GM12878 (cell line): ENCODE measurements around the gene C9orf78. TPM values are rescaled to one million over a fixed set of nuclear protein-coding genes. Genes with fewer than 3 reads are reported as not detected.

Experiments used
- ATAC-seq: fragments of 200-7000 bp; cut with Tn5 transposase; 3 replicates; pipeline ENCODE4 v1.9.1; 2020; ENCODE audit warnings: mild to moderate bottlenecking, moderate library complexity
- BruUV-seq: library from RNA; stranded (reverse); fragments of 400-500 nt; replicated peaks from 2 replicates; lab custom pipeline; 2021; lab: Mats Ljungman, UMichigan
- CTCF ChIA-PET: fragments of 300-600 bp; sonication (Branson Sonifier 250); formaldehyde crosslinking; extraction: SDS; loops from one replicate; lab custom pipeline; 2021; ENCODE audit warnings: inconsistent platforms; lab: Yijun Ruan, JAX
- POLR2A ChIA-PET: fragments of 350-600 bp; formaldehyde crosslinking; extraction: SDS; loops from one replicate; lab custom pipeline; 2021; ENCODE audit warnings: inconsistent platforms; lab: Charles Lee
- RAD21 ChIA-PET: fragments of 300-600 bp; sonication (Branson Sonifier 250); formaldehyde crosslinking; loops from one replicate; lab custom pipeline; 2023; ENCODE audit warnings: antibody characterized with exemption; ENCODE audit not compliant: unreplicated experiment; lab: Charles Lee
- SMC1A ChIA-PET: fragments of 300-600 bp; sonication (Branson Sonifier 250); formaldehyde crosslinking; loops from one replicate; lab custom pipeline; 2023; ENCODE audit not compliant: unreplicated experiment, uncharacterized antibody; lab: Charles Lee
- DNase-seq: peaks from one replicate; pipeline ENCODE4 v3.0.0-alpha.2; 2011; ENCODE audit warnings: low read depth, low spot score
- FAIRE-seq: peaks from 3 replicates; lab custom pipeline; 2011; peaks lifted over from hg19 to GRCh38; lab: Jason Lieb, UNC
- H2AFZ ChIP-seq: 2 replicates; pipeline ENCODE4 v1.6.0; 2011; ENCODE audit warnings: low read depth, low read length, control low read depth; ENCODE audit not compliant: control insufficient read depth
- H3K27ac ChIP-seq: 2 replicates; pipeline ENCODE4 v1.5.1; 2011; ENCODE audit warnings: control low read depth; ENCODE audit not compliant: control insufficient read depth, insufficient read depth
- H3K27me3 ChIP-seq, 2 experiments: replicated peaks in 1 of 2; 2 replicates each; pipeline versions ENCODE4 v1.6.0 to v1.6.1; 2011; ENCODE audit warnings: low read length in 1 of 2; ENCODE audit not compliant: control insufficient read depth in 2 of 2, insufficient read depth in 2 of 2
- H3K36me3 ChIP-seq, 2 experiments: 2 replicates each; pipeline ENCODE4 v1.5.1; 2011; ENCODE audit warnings: low read length in 1 of 2; ENCODE audit not compliant: control insufficient read depth in 2 of 2, insufficient read depth in 2 of 2
- H3K4me1 ChIP-seq: 2 replicates; pipeline ENCODE4 v1.6.1; 2011; ENCODE audit warnings: mild to moderate bottlenecking, low read length, moderate library complexity, mixed read lengths; ENCODE audit not compliant: control insufficient read depth, insufficient read depth
- H3K4me2 ChIP-seq: 2 replicates; pipeline ENCODE4 v1.6.0; 2011; ENCODE audit warnings: control low read depth; ENCODE audit not compliant: control insufficient read depth, insufficient read depth
- H3K4me3 ChIP-seq: fragments of 200-600 bp; sonication (generic); 2 replicates; pipeline ENCODE4 v1.5.1; 2016
- H3K79me2 ChIP-seq: 2 replicates; pipeline ENCODE4 v1.6.0; 2011; ENCODE audit warnings: low read length; ENCODE audit not compliant: control insufficient read depth, insufficient read depth
- H3K9ac ChIP-seq: 2 replicates; pipeline ENCODE4 v1.8.0; 2011; ENCODE audit warnings: low read length, control low read depth, mixed read lengths; ENCODE audit not compliant: control insufficient read depth, insufficient read depth
- H3K9me3 ChIP-seq: replicated peaks from 3 replicates; pipeline ENCODE4 v1.5.1; 2011; ENCODE audit warnings: mild to moderate bottlenecking, low read length; ENCODE audit not compliant: control insufficient read depth, insufficient read depth
- H4K20me1 ChIP-seq: 2 replicates; pipeline ENCODE4 v1.6.0; 2011; ENCODE audit not compliant: control insufficient read depth, insufficient read depth
- E4F1 ChIP-seq: fragments of 450-650 bp; IDR thresholded peaks from 2 replicates; pipeline ENCODE4 v1.6.1; 2018; ENCODE audit warnings: borderline replicate concordance, mild to moderate bottlenecking; ENCODE audit not compliant: partially characterized antibody
- EGR1 ChIP-seq, 2 experiments: IDR thresholded peaks; 1 replicate in 1 of 2; 2 replicates in 1 of 2; pipeline ENCODE4 v1.6.1; 2011 to 2012; ENCODE audit warnings: low read depth in 2 of 2, low read length in 2 of 2, borderline replicate concordance in 1 of 2, mild to moderate bottlenecking in 1 of 2, moderate library complexity in 1 of 2
- FOXK2 ChIP-seq: fragments of 450-650 bp; IDR thresholded peaks from 2 replicates; pipeline ENCODE4 v1.6.1; 2017; ENCODE audit warnings: mild to moderate bottlenecking, moderate library complexity
- MYB ChIP-seq: fragments of 150-350 bp; IDR thresholded peaks from 2 replicates; pipeline ENCODE4 v1.6.1; 2014; ENCODE audit warnings: mild to moderate bottlenecking, low read depth, low read length, borderline replicate concordance
- ZNF24 ChIP-seq: fragments of 450-650 bp; IDR thresholded peaks from 2 replicates; pipeline ENCODE4 v1.6.1; 2017; ENCODE audit warnings: antibody characterized with exemption, mild to moderate bottlenecking
- ZNF592 ChIP-seq: fragments of 450-650 bp; IDR thresholded peaks from 2 replicates; pipeline ENCODE4 v1.6.1; 2017; ENCODE audit warnings: mild to moderate bottlenecking, moderate library complexity
- WGBS: methylation state at CpG from one replicate; pipeline ENCODE4 v1.1.6; 2016; ENCODE audit warnings: low lambda C conversion rate; ENCODE audit not compliant: insufficient replicate concordance, insufficient coverage; ENCODE audit errors: missing lambda C conversion rate; 5-methylcytosine and 5-hydroxymethylcytosine counted together
- in situ Hi-C: fragments of 300-500 bp; cut with MboI; formaldehyde crosslinking; loops from 9 replicates; pipeline ENCODE4 v1.14.3; 2018; ENCODE audit warnings: mixed read lengths
- intact Hi-C: fragments of 100-400 bp; cut with micrococcal nuclease; formaldehyde crosslinking; loops from one replicate; pipeline ENCODE4 v1.14.2; 2022; ENCODE audit not compliant: unreplicated experiment
- polyA plus RNA-seq, 11 experiments: library from polyadenylated mRNA; depleted of rRNA in 4 of 11; unstranded in 6 of 11; stranded (reverse) in 5 of 11; fragments of >200 nt; fragmentation: Nextera tagmentation in 4 of 11; fragmentation: Illumina TruSeq in 1 of 11; extraction: Ambion mirVana in 4 of 11; extraction: Trizol in 1 of 11; gene quantifications; 1 replicate in 1 of 11; 2 replicates in 10 of 11; pipeline versions ENCODE4 v1.2.1 to v1.2.3, GENCODE V29; 2011 to 2016; ENCODE audit warnings: inconsistent platforms in 2 of 11, missing spikeins in 2 of 11, low read depth in 1 of 11
- total RNA-seq, 4 experiments: library from RNA; depleted of rRNA in 3 of 4; stranded (reverse); fragments of >200 nt in 3 of 4; fragmentation: Illumina TruSeq in 1 of 4; extraction: Trizol in 1 of 4; gene quantifications; 2 replicates each; pipeline versions ENCODE4 v1.2.1 to v1.2.3, GENCODE V29; 2013 to 2021
- TF ChIP-seq, protein P1 (sequence below): fragments of 450-650 bp; IDR thresholded peaks from 2 replicates; pipeline ENCODE4 v1.6.1; 2017; ENCODE audit warnings: mild to moderate bottlenecking, low read depth, inconsistent platforms; ENCODE audit not compliant: poor library complexity, severe bottlenecking

The C9orf78 gene
- total and polyA plus RNA-seq, 10 of the 15 experiments (the other 5 are each of a cell fraction or from before 2014, with no cell fraction given): 23.0 to 60.9 (median 47.5) TPM

DNA sequence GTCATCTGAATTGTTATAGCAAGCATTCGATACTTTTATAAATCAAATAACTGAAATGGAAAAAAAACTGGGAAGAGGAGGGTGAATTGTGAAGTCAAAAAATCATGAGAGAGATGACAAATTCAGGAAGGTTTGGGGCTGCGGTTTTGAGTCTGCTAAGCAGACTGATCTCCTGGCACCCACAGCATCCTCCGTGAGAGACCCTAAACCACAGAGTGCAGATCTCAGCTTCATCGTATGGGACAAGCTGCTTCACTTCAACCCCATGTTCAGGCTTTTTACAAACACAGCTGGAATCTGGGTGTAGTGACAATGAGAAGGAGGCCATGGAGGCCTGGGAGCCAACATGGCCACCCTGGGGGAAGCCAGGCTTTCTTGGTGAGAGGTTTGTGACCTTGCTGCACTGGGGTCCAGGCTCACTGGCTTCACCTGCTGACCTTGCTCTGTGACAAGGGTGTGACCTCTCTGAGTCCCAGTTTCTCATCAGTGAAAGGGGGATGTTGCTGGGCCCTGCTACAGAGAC is 19.6 kb upstream of the C9orf78 start (continued):
- TF ChIP-seq ZNF592: no peak
- TF ChIP-seq FOXK2: no peak
- no peak for TF ChIP-seq ZNF24
- no peak for TF ChIP-seq MYB

GRCh38 chr9:129853614-129854013 is 18.5 kb upstream of the C9orf78 start:
- no TSS peak for BruUV-seq
- CTCF ChIA-PET: interaction anchor here (1.2 kb wide), 1 partner anchor 10 kb away, joined by 3 read pairs; no protein-coding TSS in a partner anchor
- TF ChIP-seq, protein P1, sequence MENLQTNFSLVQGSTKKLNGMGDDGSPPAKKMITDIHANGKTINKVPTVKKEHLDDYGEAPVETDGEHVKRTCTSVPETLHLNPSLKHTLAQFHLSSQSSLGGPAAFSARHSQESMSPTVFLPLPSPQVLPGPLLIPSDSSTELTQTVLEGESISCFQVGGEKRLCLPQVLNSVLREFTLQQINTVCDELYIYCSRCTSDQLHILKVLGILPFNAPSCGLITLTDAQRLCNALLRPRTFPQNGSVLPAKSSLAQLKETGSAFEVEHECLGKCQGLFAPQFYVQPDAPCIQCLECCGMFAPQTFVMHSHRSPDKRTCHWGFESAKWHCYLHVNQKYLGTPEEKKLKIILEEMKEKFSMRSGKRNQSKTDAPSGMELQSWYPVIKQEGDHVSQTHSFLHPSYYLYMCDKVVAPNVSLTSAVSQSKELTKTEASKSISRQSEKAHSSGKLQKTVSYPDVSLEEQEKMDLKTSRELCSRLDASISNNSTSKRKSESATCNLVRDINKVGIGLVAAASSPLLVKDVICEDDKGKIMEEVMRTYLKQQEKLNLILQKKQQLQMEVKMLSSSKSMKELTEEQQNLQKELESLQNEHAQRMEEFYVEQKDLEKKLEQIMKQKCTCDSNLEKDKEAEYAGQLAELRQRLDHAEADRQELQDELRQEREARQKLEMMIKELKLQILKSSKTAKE: no peak
- TF ChIP-seq MYB (no peak), EGR1 (IDR thresholded peaks at IDR 0.05; ENCODE audit: borderline replicate concordance in 1 of 2, low read depth in 2 of 2, low read length in 2 of 2) (no peak), E4F1 (no peak), ZNF592 (no peak)

More at GRCh38 chr9:129853614-129854013, 18.5 kb upstream of the C9orf78 start:
- Histone ChIP-seq H3K4me1 (no peaks in the 10 kb centered on the region), H3K79me2 (no peaks in the 10 kb centered on the region), H3K9ac (no peak overlapping the region), H2AFZ (no peak overlapping the region), H4K20me1 (no peaks in the 10 kb centered on the region), H3K27me3 (no peaks in the 10 kb centered on the region), H3K4me2 (no peak overlapping the region), H3K27ac (no peak overlapping the region), H3K36me3 (peaks cover 0 to 8% of the 10 kb centered on the region in 2 experiments; a peak in 3 of 4 replicates), H3K4me3 (no peak overlapping the region), H3K9me3 (no peaks in the 10 kb centered on the region)
- POLR2A ChIA-PET: no interaction called here
- in situ Hi-C loops: no loop called here
- 43% methylated on average over 3 of the region's 3 CpGs for WGBS
- SMC1A ChIA-PET: interaction anchor here (1.2 kb wide), 1 partner anchor 109 kb away, joined by 3 read pairs; no protein-coding TSS in a partner anchor
- DNase-seq (no peak), ATAC-seq (no peak), FAIRE-seq (no peak)
- intact Hi-C loops: no loop called here
- RAD21 ChIA-PET: no interaction called here
